Nasal cavity respiratory epithelium epithelial cell of viscerocranial mucosa (primary cell): ENCODE results near the gene HEATR5A. TPM values are rescaled to one million over a fixed set of nuclear protein-coding genes. Genes with fewer than 3 reads are reported as not detected.

Experiments used
- total RNA-seq: library from RNA; depleted of rRNA; stranded (reverse); fragments of >200 nt; gene quantifications from 2 replicates; pipeline ENCODE4 v1.2.3, GENCODE V29; 2014

HEATR5A gene
- 25.6 and 27.0 TPM in 2 replicates for total RNA-seq

GRCh38 chr14:31420319-31421111 lies at the start of gene HEATR5A:
TSS of gene HEATR5A (minus strand) at chr14:31420550. CDS start at chr14:31402975, 17,575 bp downstream.

GRCh38 chr14:31456841-31457664 lies 36.7 kb upstream of the HEATR5A start, which contains the start of gene DTD2:
TSS of gene DTD2 (minus strand) at chr14:31457506. CDS start at chr14:31457393, 113 bp downstream.

Other genes starting within 250 kb of the HEATR5A start
- 393 and 444 TPM in 2 replicates for gene HECTD1, start 212.8 kb downstream of the HEATR5A start, total RNA-seq
- gene DTD2, start 37.0 kb upstream of the HEATR5A start, total RNA-seq = 45.5 and 54.0 TPM in 2 replicates
- gene GPR33, start 67.5 kb upstream of the HEATR5A start, total RNA-seq = not detected in 2 replicates
- gene NUBPL, start 140.9 kb upstream of the HEATR5A start, total RNA-seq = 10.3 and 16.0 TPM in 2 replicates